Head of caudate nucleus (tissue), 42 donors: ENCODE measurements around the gene PSAP.
"Not testable (repeated sequence)": the region's sequence is repeated elsewhere in the genome, so short reads cannot be mapped to it uniquely, and the experiment has no call there.

Experiments used
- DNase-seq, 42 donors: peaks; one replicate each; pipeline versions ENCODE4 v3.0.0 to v3.0.0-alpha.2; 2020 to 2021; ENCODE audit warnings: mixed read lengths in 7 of 42
- intact Hi-C: fragments of 100-400 bp; cut with DNase I; formaldehyde crosslinking; loops from one replicate; pipeline ENCODE4 v1.15.0; 2022

PSAP gene

DNA sequence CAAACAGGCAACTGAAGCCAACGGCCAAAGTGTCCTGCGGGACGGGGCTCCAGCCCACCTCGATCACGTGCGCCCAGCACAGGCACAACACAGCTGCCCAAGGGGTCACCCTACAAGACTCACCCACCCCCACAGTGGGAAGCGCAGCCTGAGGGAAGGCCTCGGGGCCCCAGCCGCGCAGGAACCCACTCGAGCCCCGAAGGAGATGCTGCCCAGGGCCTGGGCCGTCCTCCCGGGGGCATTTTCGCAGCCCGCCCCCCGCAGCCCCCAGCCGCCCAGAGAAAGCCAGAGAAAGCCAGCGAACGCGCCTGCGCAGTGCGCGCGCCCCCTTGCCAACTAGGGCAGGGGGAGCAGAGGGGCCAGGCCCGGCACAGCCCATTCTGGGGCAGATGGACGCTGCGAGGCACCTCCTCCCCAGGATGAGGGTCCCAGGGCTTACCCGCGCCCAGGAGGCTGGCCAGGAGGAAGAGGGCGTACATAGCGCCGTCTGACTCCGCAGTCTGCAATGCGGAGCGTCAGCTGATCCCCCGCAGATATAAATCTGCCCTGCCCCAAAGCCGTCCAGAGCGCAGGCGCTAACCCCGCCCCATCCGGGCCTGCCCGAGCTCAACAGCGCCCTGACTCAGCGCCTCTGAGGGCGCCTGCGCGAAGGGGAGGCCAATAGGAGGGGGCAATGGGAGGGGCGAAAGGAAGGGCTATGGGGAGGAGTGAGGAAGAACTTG lies at the start of gene PSAP:
Gene PSAP, minus strand, starts transcription at position 509 of the 722 bp plus-strand sequence. Its CDS starts 30 bp downstream, at position 479.
- intact Hi-C loops: no loop called here
- DNase-seq: peak; percentile 93 to 100 (median 98)

DNA sequence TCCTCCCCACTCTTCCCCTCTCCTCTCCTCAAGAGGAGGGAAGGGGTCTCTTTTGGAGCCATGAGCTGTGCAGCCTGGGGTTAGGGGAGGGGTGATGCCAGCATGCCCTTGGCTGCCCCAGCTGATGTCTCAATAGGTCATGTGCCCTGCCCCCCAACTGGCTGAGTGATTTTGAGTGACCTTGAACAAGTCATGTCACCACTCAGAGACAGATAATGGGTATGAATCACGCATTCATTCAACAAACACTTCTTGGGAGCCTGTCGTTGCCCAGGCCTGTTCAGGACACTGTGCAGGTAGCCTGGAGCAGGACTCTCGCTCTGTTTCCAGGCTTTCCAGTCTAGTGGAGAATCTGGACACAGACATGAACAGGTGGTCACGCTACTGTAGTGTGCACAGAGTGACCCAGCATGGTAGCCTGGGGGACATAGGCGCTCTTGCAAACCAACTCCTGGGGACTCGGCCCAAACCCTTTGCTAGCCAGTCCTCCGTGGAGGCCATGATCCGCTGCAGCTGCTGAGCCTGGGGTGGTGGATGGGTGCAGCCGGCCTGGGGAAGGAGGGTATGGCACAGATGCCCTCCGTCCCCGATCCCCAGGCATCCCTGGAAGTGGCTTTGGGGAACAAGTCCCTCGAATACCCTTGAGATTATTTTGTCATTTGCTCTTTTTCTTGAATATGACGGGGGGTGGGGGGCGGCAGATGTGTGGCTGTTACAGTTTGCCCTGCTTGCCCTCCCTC lies 49.6 kb upstream of the PSAP start:
- intact Hi-C loops: no loop called here
- no peak for DNase-seq

- intact Hi-C loops: loop anchor here (5.0 to 10.0 kb wide), 3 partner anchors 83 to 185 kb away; partner anchors contain the start of gene C10orf105
- no peak for DNase-seq
Observed at GRCh38 chr10:71899665-71900412, 48.8 kb upstream of the PSAP start.

DNA sequence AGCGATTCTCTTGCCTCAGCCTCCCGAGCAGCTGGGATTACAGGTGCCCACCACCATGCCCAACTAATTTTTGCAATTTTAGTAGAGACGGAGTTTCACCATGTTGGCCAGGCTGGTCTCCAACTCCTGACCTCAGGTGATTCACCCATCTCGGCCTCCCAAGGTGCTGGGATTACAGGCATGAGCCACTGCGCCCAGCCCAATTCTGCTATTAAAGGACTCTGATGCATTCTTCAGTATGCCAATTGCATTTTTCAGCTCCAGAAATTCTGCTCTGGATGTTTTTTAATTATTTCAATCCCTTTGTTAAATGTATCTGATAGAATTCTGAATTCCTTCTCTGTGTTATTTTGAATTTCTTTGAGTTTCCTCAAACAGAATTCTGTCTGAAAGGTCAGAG lies 47.3 kb upstream of the PSAP start:
- intact Hi-C loops: loop anchor here (5.0 to 10.0 kb wide), 3 partner anchors 81 to 184 kb away; partner anchors contain the start of gene C10orf105
- DNase-seq: not testable (repeated sequence)

- intact Hi-C loops: loop anchor here (10.0 kb wide), 1 partner anchor 179 kb away; the partner anchor contains the start of gene C10orf105
- DNase-seq: no peak
Observed at GRCh38 chr10:71893920-71894319, 42.9 kb upstream of the PSAP start.

GRCh38 chr10:71893258-71893815 lies 42.3 kb upstream of the PSAP start:
- intact Hi-C loops: loop anchor here (10.0 kb wide), 1 partner anchor 179 kb away; the partner anchor contains the start of gene C10orf105
- no peak for DNase-seq

GRCh38 chr10:71891437-71891836 lies 40.4 kb upstream of the PSAP start:
- DNase-seq: no peak
- intact Hi-C loops: loop anchor here (10.0 kb wide), 1 partner anchor 177 kb away; the partner anchor contains the start of gene C10orf105

GRCh38 chr10:71889388-71889987 lies 38.4 kb upstream of the PSAP start:
- intact Hi-C loops: no loop called here
- peak in 3 of 42 donors; percentile 14 to 42 (median 21) for DNase-seq

GRCh38 chr10:71888623-71889387 lies 37.8 kb upstream of the PSAP start:
- intact Hi-C loops: no loop called here
- peak; percentile 69 to 92 (median 83) for DNase-seq

- intact Hi-C loops: no loop called here
- DNase-seq: no peak
Observed at GRCh38 chr10:71888248-71888622, 37.2 kb upstream of the PSAP start.

DNA sequence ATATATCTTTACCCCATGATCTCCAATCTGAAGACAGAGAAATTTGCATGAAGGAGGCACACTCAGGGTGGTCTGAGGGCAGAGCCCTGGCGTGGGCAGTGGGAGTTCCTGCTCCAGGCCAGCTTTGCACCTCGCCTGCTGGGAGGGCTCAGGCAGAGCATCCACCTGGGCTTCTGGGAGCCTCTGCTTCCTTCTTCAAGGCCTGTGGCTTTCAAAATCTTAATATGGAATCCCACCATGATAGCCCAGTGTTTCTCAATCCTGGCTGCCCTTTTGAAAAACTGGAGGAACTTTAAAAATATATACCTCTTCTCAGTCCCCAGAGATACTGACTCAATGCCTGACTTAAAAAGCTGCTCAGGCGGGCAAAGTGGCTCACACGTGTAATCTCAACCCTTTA lies 36.7 kb upstream of the PSAP start:
- no peak for DNase-seq

GRCh38 chr10:71882813-71883659 lies 32.0 kb upstream of the PSAP start:
- intact Hi-C loops: no loop called here
- no peak for DNase-seq

More for the DNA sequence above, 36.7 kb upstream of the PSAP start:
- intact Hi-C loops: no loop called here

- DNase-seq: no peak
- intact Hi-C loops: no loop called here
Observed at GRCh38 chr10:71881647-71882355, 30.8 kb upstream of the PSAP start.

- intact Hi-C loops, DNase-seq: not testable (repeated sequence)
Observed at GRCh38 chr10:71881307-71881624, 30.2 kb upstream of the PSAP start.

DNA sequence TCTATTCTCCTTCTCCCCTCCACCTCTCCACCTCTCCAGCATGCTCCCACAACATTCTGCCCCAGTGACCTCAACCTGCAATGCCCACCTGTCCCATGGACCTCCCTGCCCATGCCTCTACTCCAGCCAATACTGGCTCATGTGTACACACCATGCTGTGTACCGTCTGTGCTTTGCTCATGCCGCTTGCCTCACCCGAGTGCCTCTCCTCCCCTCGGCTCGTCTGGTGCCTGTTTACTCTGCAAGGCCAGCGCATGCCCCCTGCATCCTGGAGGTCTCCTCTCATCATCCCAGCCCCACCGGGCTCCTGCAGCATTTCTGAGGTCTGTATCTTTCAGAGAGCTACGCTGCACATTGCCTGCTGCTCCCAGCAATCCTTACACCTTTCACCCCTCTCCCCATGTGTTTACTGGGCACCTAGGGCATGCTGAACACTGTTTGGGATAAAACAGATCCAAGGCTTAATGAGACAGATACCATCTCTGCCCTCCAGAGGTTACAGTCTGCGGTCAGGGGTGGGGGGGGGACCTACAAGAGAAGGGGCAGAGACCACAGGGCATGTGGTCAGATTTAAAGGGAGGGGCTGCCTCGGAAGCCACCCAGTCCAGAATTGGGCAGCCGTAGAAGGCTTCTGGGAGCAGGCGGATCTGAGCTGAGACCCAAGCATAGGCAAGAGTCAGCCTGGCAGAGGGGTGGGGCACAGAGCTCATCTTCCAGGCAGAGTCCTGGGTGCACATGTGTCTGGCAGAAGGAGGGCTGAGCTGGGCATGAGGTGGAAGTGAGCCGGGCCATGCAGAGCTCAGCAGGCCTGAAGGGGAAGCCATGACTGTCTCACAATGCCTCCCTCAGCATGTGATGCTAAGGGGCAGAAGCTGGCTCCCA lies 29.6 kb upstream of the PSAP start:
- DNase-seq: peak in 39 of 42 donors; percentile 14 to 73 (median 51)
- intact Hi-C loops: no loop called here
